Common myeloid progenitor, CD34-positive (primary cell): ENCODE data around the gene NAA25.
A peak's percentile ranks its signal among the peaks of the same experiment; 100 is the strongest.

Experiments used
- CTCF ChIA-PET: fragments of 350-600 bp; sonication (Branson Sonifier 250); formaldehyde crosslinking; loops from one replicate; lab custom pipeline; 2021; ENCODE audit warnings: antibody characterized with exemption; lab: Charles Lee
- POLR2A ChIA-PET: fragments of 350-600 bp; sonication (Branson Sonifier 250); formaldehyde crosslinking; loops from one replicate; lab custom pipeline; 2021; ENCODE audit warnings: antibody characterized with exemption; lab: Charles Lee
- DNase-seq, 3 donors: peaks; one replicate each; pipeline versions ENCODE4 v3.0.0 to v3.0.0-alpha.2; 2013
- H3K27ac ChIP-seq, 2 experiments: 1 replicate in 1 of 2; 2 replicates in 1 of 2; pipeline ENCODE4 v1.7.0; 2013; ENCODE audit warnings: inconsistent platforms in 2 of 2, low read length in 2 of 2, mild to moderate bottlenecking in 2 of 2, low read depth in 1 of 2, moderate library complexity in 1 of 2; ENCODE audit not compliant: severe bottlenecking in 2 of 2, insufficient read depth in 1 of 2, poor library complexity in 1 of 2
- H3K27me3 ChIP-seq, 5 experiments: replicated peaks in 2 of 5; 1 replicate in 3 of 5; 2 replicates in 2 of 5; pipeline versions ENCODE4 v1.6.1 to v1.7.0; 2013; ENCODE audit warnings: low read length in 4 of 5, mild to moderate bottlenecking in 2 of 5, moderate library complexity in 2 of 5, inconsistent platforms in 1 of 5; ENCODE audit not compliant: insufficient read depth in 5 of 5, control insufficient read depth in 4 of 5
- H3K36me3 ChIP-seq, 4 experiments: 1 replicate in 2 of 4; 2 replicates in 2 of 4; pipeline versions ENCODE4 v1.6.1 to v1.7.0; 2013; ENCODE audit warnings: low read length in 3 of 4, control low read depth in 1 of 4, mild to moderate bottlenecking in 1 of 4; ENCODE audit not compliant: control insufficient read depth in 4 of 4, insufficient read depth in 4 of 4
- H3K4me1 ChIP-seq, 4 experiments: 1 replicate in 3 of 4; 2 replicates in 1 of 4; pipeline versions ENCODE4 v1.6.1 to v1.7.1; 2013; ENCODE audit warnings: low read length in 3 of 4, mild to moderate bottlenecking in 3 of 4, control low read depth in 1 of 4, inconsistent platforms in 1 of 4, moderate library complexity in 1 of 4; ENCODE audit not compliant: control insufficient read depth in 4 of 4, insufficient read depth in 4 of 4; ENCODE audit errors: control extremely low read depth in 1 of 4
- H3K4me3 ChIP-seq, 7 experiments: 1 replicate in 4 of 7; 2 replicates in 3 of 7; pipeline versions ENCODE4 v1.5.1 to v1.7.0; 2013; ENCODE audit warnings: mild to moderate bottlenecking in 7 of 7, low read length in 6 of 7, moderate library complexity in 6 of 7, inconsistent platforms in 2 of 7, low read depth in 2 of 7, control low read depth in 1 of 7; ENCODE audit not compliant: insufficient read depth in 4 of 7, control insufficient read depth in 1 of 7; ENCODE audit errors: extremely low read depth in 1 of 7
- H3K9me3 ChIP-seq, 5 experiments: 1 replicate in 4 of 5; 2 replicates in 1 of 5; pipeline versions ENCODE4 v1.6.1 to v1.7.1; 2013; ENCODE audit warnings: low read length in 4 of 5, mild to moderate bottlenecking in 2 of 5, inconsistent platforms in 1 of 5, low read depth in 1 of 5, moderate library complexity in 1 of 5; ENCODE audit not compliant: control insufficient read depth in 4 of 5, insufficient read depth in 2 of 5; ENCODE audit errors: control extremely low read depth in 1 of 5
- WGBS: methylation state at CpG from one replicate; pipeline ENCODE4 v1.1.5; 2013; ENCODE audit not compliant: insufficient coverage; 5-methylcytosine and 5-hydroxymethylcytosine counted together

NAA25 gene

GRCh38 chr12:112097641-112098040 lies 10.9 kb downstream of the NAA25 start:
- Histone ChIP-seq H3K27ac (no peak overlapping the region), H3K4me1 (peaks cover 0 to 15% (median 5%) of the 10 kb centered on the region in 4 experiments), H3K4me3 (no peak overlapping the region), H3K36me3 (peaks cover 8 to 31% (median 30%) of the 10 kb centered on the region in 4 experiments), H3K27me3 (no peaks in the 10 kb centered on the region), H3K9me3 (no peaks in the 10 kb centered on the region)
- CTCF ChIA-PET: interaction anchor here (1.4 to 5.1 kb wide), 3 partner anchors 9 to 12 kb away, joined by 3 to 18 read pairs (median 5); no protein-coding TSS in a partner anchor
- WGBS: 97% methylated on average over 7 of the region's 8 CpGs
- POLR2A ChIA-PET: no interaction called here
- no peak for DNase-seq

- peaks cover 0 to 15% (median 5%) of the 10 kb centered on the region in 4 experiments for H3K4me1 ChIP-seq
- no peaks in the 10 kb centered on the region for H3K9me3 ChIP-seq
- H3K36me3 ChIP-seq: peaks cover 11 to 38% (median 33%) of the 10 kb centered on the region in 4 experiments
- no peak for DNase-seq
- no peaks in the 10 kb centered on the region for H3K27me3 ChIP-seq
- WGBS: 80% methylated on average over 1 of the region's 2 CpGs
- H3K4me3 ChIP-seq: no peak overlapping the region
- ChIA-PET POLR2A (interaction anchor here (0.6 kb wide), 1 partner anchor 19 kb away, joined by 3 read pairs; no protein-coding TSS in a partner anchor), CTCF (interaction anchor here (1.3 to 5.1 kb wide), 2 partner anchors 10 to 15 kb away, joined by 3 to 18 read pairs; no protein-coding TSS in a partner anchor)
- peak overlapping the region in 1 of 2 experiments; percentile 57 for H3K27ac ChIP-seq
Measured at GRCh38 chr12:112096667-112097066, 11.9 kb downstream of the NAA25 start.

GRCh38 chr12:112096070-112096469 lies 12.5 kb downstream of the NAA25 start:
- Histone ChIP-seq H3K36me3 (peaks cover 14 to 41% (median 37%) of the 10 kb centered on the region in 4 experiments), H3K9me3 (no peaks in the 10 kb centered on the region), H3K27me3 (no peaks in the 10 kb centered on the region), H3K27ac (peak overlapping the region in 1 of 2 experiments; percentile 57), H3K4me3 (no peak overlapping the region), H3K4me1 (peaks cover 0 to 15% (median 5%) of the 10 kb centered on the region in 4 experiments)
- DNase-seq: peak in 2 of 3 donors; percentile 42 to 52
- ChIA-PET CTCF (interaction anchor here (1.3 to 5.1 kb wide), 2 partner anchors 11 to 16 kb away, joined by 3 to 18 read pairs; no protein-coding TSS in a partner anchor), POLR2A (no interaction called here)

GRCh38 chr12:112091563-112091962 lies 17.0 kb downstream of the NAA25 start:
- Histone ChIP-seq H3K27ac (peak overlapping the region in 1 of 2 experiments; percentile 12), H3K27me3 (no peaks in the 10 kb centered on the region), H3K9me3 (no peaks in the 10 kb centered on the region), H3K4me3 (no peak overlapping the region), H3K4me1 (peaks cover 0 to 10% (median 4%) of the 10 kb centered on the region in 4 experiments), H3K36me3 (peaks cover 11 to 50% (median 39%) of the 10 kb centered on the region in 4 experiments)
- CTCF ChIA-PET: no interaction called here
- POLR2A ChIA-PET: interaction anchor here (0.6 kb wide), 1 partner anchor 88 kb away, joined by 4 read pairs; no protein-coding TSS in a partner anchor
- DNase-seq: no peak
- whole genome bisulfite sequencing: 100% methylated on average over 3 of the region's 3 CpGs

- 100% methylated on average over 1 of the region's 1 CpG for WGBS
Measured at GRCh38 chr12:112087851-112088250, 20.7 kb downstream of the NAA25 start.

GRCh38 chr12:112087055-112087850 lies 21.3 kb downstream of the NAA25 start:
- no CpG with 5 or more reads among the region's 2 CpGs for WGBS
- peaks cover 15 to 65% (median 44%) of the 10 kb centered on the region in 4 experiments for H3K36me3 ChIP-seq
- no peak overlapping the region for H3K27ac ChIP-seq
- no peaks in the 10 kb centered on the region for H3K9me3 ChIP-seq
- ChIA-PET CTCF (interaction anchor here (0.9 to 1.8 kb wide), 4 partner anchors 11 to 143 kb away, joined by 3 to 8 read pairs (median 4); no protein-coding TSS in a partner anchor), POLR2A (no interaction called here)
- H3K4me1 ChIP-seq: no peaks in the 10 kb centered on the region
- H3K4me3 ChIP-seq: no peak overlapping the region
- DNase-seq: peak in 2 of 3 donors; percentile 14 to 19
- H3K27me3 ChIP-seq: no peaks in the 10 kb centered on the region

More at GRCh38 chr12:112087851-112088250, 20.7 kb downstream of the NAA25 start:
- no peak for DNase-seq
- Histone ChIP-seq H3K27ac (peak overlapping the region in 1 of 2 experiments; percentile 32), H3K27me3 (no peaks in the 10 kb centered on the region), H3K4me1 (no peaks in the 10 kb centered on the region), H3K36me3 (peaks cover 17 to 64% (median 44%) of the 10 kb centered on the region in 4 experiments), H3K4me3 (no peak overlapping the region), H3K9me3 (no peaks in the 10 kb centered on the region)
- ChIA-PET CTCF (interaction anchor here (0.9 to 1.8 kb wide), 3 partner anchors 10 to 143 kb away, joined by 4 to 8 read pairs (median 5); no protein-coding TSS in a partner anchor), POLR2A (interaction anchor here (0.6 kb wide), 1 partner anchor 265 kb away, joined by 3 read pairs; no protein-coding TSS in a partner anchor)
